Central memory CD4-positive, alpha-beta T cell (primary cell): ENCODE data around the gene BRSK2.
"Not testable (repeated sequence)": the region's sequence is repeated elsewhere in the genome, so short reads cannot be mapped to it uniquely, and the experiment has no call there.

Source experiments
- DNase-seq: peaks from one replicate; pipeline ENCODE4 v3.0.0; 2022

BRSK2 gene

DNA sequence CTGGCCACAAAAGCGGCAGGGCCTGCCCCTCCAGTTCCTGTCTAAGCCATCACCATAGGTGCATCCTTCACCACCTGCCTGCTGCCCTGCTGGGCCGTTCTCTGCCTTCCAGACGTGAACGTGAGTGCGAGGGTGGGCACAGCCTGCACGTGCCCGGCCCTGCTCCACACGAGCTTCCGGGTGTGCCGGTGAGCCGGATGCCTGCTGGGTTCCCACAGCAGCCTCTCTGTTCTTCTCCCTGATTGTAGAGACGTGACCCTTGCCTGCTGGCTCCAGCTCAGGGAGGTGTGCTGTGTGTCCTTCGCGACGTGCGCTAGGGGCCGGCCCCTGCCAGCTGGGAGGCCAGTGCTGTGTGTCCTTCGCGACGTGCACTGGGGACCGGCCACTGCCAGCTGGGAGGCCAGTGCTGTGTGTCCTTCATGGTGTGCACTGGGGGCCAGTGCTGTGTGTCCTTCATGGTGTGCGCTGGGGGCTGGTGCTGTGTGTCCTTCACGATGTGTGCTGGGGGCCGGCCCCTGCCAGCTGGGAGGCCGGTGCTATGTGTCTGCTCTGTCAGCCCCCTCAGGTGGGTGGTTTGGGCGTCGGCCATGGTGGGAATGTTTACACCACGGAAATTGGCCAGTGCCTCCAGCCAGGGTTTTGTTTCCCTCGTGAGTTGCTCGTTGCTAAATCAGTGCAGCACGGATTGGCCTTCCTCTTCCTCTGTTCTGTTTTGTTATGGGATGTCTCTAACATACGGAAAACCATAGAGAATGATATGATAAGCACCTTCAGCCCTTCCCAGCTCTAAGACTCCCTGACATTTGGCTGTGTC is 35.4 kb upstream of the BRSK2 start:
- DNase-seq: no peak

DNA sequence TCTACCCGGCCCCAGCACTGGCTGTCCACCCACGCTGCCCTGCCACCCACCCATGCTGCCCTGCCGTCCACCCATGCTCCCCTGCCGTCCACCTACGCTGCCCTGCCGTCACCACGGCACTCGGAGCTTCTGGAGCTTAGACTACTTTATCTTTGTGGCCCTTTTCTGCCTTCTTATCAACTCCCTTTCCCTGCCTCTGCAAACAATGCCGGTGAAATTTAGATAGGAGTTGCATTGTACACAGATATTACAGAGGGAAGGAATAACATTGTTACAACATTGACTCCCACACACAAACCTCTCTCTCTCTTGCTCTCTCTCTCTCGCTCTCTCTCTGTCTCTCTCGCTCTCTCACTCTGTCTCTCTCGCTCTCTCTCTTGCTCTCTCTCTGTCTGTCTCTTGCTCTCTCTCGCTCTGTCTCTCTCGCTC is 33.7 kb upstream of the BRSK2 start:
- no peak for DNase-seq

DNA sequence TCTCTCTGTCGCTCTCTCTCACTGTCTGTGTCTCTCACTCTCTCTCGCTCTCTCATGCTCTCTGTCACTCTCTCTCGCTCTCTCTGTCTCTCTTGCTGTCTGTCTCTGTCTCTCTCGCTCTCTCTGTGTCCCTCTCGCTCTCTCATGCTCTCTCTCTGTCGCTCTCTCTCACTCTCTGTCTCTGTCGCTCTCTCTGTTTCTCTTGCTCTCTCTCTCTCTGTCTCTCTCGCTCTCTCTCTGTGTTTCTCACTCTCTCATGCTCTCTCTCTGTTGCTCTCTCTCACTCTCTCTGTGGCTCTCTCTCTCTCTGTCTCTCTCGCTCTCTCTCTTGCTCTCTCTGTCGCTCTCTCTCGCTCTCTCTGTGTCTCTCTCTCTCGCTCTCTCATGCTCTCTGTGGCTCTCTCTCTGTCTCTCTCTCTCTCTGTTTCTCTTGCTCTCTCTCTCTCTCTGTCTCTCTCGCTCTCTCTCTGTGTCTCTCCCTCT is 33.2 kb upstream of the BRSK2 start:
- DNase-seq: no peak

DNA sequence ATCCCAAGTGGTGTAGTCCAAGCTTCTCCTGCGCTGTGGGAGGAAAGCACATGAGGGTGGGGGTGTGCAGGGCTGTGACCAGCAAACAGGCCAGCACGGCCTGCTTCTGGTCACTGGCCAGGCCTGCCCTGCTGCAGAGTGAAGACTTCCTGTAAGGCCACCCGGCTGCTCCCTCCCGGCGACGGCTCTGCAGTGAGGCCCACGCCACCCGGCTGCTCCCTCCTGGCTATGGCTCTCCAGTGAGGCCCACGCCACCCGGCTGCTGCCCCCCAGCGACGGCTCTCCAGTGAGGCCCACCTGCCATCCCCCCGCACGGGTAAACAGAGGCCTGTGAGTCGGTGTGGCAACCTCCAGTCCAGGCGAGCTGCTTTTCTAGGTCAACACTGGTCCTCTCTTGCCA is 31.4 kb upstream of the BRSK2 start:
- no peak for DNase-seq

DNA sequence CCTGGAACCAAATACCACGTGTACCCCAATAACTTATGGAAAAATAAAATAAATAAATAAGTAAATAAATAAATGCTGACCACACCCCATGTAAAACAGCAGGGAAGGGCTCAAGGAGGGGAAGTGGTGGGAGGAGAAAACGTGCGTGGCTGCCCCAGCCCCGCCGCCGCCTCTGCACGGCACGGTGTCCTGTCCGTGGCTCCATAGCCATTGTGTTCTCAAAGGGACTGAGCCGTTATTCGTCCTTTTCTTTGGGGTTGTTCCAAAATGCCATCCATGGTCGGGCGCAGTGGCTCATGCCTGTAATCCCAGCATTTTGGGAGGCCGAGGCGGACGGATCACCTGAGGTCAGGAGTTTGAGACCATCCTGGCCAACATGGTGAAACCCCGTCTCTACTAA is 30.8 kb upstream of the BRSK2 start:
- DNase-seq: not testable (repeated sequence)

DNA sequence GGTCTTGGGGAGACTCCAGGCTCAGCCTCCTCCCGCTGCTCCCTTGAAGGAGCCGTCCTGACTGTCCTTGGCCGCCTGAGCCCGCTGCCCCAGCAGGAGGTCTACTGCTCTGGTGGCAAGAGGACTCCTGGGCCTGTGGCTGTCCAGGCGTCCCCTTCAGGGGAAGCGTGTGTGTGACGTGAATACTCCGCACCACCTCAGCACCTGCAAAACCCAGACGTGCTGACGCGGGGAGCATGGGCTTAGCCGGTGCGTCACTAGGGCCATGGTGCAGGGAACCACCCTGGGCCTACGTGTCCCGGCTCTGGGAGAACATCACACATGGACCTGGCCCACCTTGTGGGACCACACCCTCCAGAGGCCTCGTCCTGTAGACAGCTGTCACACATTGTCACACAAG is 30.2 kb upstream of the BRSK2 start:
- DNase-seq: no peak

DNA sequence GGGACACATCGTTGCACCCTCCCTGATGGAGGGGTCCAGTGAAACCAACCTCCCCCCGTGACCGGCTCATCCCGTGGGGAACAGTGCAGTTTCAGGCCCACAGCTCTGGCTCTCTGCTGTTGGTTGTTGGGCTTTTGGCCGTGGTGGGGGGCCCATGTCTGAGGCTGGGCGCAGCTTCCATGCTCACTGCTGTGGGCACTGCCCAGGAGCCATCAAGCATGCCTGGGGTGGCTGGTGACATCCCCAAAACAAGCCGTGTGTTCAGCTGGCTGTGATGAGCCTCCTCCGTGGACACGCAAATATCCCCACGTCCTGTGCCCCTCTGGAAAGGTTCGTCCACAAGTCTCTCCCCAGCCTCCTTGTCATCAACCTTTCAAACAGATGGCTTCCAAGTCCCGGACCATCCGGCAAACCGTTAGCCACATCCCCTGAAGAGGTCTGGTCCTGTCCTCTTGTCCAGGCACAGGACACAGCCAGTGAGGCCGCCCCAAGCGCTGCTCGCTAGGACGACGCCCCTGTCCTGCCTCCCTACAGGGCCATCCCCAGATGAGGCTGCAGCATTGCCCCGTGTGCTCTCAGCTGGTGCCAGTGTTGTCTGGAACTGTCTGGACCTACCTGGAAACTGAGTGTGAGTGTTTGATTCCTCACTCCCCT is 29.4 kb upstream of the BRSK2 start:
- no peak for DNase-seq

DNA sequence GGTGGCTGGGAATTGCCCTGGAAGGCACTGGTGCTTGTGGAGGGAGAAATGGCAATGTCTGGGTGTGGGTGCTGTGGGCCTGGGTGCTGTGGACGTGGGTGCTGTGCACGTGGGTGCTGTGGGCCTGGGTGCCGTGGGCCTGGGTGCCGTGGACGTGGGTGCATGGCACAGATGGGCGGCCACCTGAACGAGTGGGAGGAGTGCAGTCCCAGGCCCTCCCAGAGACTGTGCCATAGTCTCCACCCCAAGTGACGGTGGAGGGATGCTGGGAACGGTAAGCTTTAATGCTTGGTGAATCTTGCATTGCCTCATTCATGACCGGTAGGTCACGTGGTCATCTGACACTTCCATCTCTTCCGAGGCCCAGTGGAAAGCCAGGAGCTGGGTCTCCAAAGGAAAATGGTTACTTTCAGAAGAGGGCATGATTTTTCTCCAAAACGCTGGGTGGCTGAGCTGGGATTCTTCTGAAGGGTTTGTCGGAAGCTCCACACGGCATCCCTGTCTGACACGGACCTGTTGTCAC is 28.8 kb upstream of the BRSK2 start:
- no peak for DNase-seq

DNA sequence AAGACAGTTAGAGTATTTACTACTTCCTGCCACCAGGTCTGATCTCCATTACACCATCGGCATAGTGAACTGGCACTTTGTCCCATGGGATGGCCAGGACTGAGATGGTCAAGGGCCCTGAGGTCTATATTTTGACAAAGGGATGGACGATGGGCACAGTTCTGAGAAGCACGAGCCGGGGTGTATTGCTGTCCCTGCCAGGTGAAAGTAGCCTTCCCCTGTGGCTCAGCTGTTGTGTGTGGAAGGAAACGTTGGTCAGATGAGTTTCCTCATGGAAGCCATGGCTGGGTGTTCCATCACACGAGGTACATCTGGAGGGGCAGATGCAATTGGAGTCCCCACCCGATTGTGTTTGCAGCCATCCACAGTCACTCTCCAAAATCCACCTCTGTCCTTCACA is 27.9 kb upstream of the BRSK2 start:
- no peak for DNase-seq

DNA sequence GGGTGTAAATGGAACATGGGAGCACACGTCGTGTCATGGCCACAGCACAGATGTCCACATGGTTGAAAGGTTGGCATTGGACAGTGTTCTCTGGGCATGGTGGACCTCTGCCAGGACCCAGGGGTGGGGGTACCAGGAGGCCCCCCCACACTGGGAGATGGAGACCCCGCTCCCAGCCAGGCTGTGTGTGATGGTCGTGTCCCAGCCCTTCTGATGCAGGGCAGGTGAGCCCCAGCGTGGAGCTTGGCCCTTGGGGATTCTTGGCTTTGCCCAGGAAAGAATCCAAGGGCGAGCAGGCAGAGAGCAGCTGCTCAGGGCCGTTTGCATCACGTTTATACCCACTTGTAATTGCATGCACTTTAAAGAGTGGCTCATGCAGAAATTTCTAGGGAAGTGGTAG is 22.0 kb upstream of the BRSK2 start:
- DNase-seq: no peak

DNA sequence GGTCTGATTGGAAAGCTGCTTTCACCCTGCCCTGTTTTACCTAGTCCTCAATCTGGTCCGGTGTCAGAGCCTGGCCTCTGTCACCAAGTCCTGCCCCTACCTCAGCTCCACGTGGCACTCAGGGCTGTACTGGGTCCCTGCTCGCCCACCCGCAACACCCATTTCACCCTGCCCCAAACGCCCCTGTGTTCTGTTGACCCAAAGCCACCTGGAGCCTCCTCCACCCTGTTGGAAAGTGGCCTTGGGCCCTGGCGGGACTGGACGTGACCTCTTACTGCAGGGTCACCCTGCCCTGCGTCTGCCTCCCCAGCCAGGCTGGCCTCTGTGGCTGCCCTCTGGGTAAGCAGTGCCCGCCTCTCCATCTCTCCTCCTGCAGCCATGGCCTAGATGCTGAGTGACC is 21.5 kb upstream of the BRSK2 start:
- DNase-seq: no peak

DNA sequence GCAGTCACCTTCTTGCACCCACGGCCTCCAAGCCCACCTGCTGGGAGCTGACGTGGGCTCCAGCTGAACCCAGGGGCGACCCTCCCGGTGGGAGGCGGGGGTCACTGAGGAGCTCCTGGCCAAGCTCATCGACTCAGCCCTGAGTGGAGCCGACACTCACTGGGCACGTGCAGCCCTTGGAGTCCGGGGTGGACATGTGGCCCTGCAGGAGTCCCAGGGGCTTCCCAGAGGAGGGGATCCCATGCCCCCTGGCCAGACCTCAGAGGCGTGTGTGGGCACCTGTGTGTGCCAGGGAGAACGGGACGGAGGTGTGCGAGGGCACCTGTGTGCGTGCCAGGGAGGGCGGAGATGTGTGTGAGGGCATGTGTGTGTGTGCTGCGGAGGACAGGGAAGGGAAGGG is 20.8 kb upstream of the BRSK2 start:
- DNase-seq: no peak

DNA sequence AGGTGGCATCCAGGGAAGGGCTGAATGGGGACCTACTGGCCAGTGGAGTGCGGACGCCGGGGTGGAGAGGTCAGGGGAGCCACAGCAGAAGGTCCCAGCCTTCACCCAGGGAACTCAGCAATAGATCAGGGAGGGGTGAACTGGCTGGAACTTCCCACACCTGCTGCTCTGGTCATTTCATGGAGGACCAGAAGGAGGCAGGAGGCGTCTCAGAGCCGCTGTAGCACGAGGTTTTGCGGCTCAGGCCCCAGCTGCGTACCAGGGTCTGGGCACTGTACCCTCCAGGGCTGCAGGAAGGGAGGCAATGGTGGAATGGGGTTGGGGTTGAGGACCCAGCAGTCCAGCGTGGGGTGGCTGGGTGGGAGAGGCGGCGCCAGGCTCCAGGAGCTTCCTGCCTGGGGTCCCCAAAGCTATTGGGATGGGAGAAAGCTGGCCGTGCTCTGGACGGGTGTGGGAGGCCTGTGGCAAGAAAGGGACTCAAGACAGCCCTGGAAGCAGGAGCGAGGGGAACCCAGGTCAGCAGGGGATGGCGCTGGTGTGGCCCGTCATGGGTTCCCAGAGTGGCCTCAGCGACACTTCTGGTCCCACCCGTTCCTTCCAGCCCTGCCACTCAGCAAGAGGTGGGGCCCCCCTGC is 20.2 kb upstream of the BRSK2 start:
- DNase-seq: no peak

DNA sequence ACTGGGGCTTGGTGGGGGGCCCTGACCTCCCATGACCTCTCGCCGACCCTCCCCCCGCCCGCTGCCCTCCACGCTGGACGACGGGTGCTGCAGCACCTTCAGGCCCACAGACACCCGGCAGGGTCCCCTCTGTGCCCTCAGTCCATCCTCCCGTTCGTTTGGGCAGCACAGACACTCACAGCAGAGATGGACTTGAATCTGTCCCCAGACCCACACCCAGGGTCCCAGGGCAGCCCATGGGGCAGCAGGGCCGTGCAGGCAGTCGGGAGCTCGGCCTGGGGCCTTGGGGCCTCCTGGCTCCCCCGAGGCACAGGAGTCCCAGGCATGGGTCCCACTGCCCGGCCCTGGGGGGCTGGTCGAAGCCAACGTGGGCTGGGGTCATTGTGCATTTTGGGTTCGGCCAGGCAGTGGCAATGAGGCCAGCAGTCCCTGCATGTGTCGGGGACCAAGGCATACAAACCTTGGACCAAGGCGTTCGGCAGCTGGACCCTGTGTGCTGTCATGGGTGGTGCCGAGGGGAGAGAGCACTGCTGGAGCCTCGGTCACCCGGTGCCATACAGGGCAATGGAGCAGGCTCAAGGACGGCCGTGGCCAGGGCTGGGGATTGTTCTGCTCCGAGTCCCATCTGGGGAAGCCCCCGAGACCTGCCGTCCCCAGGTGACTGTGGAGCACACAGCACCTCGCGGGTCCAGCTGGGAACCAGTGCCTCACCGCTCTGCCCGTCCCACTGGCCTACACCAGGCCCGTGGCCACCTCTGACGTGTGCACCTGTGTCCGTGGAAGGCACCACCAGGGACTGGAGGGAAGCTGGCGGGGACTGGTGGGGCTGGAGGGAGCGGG is 19.3 kb upstream of the BRSK2 start:
- DNase-seq: no peak

DNA sequence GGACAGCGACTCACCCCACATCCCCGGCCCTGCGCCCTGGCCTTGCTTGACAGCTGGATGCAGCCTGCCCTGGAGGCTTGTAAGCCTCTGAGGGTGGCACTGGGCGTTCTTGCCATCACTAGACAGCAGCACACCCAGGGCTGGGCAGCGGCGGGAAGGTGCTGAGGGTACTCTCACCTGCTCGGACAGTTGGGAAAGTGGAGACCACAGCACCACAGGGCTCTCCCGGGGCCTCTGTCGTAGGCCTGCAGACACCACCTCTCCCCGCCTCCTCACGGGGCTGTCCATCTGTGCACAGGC is 18.8 kb upstream of the BRSK2 start:
- no peak for DNase-seq

DNA sequence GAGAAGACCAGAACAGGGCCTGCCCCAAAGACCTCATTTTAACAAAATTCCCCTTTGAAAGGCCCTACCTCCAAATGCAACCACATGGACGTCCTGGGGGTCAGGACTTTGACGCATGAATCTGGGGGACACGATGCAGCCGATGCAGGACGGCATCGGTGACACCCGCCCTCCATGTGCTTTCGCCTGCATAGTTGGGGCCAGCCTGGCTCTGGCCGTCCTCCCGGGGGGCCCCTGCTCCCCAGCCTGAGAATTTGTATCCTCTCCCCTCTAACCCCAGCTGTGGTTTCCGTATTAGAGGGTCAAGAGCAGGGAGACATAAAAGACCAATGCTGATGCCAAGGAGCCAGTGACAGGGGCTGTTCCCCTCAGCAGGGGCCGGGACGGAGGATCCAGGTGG is 18.4 kb upstream of the BRSK2 start:
- DNase-seq: no peak

DNA sequence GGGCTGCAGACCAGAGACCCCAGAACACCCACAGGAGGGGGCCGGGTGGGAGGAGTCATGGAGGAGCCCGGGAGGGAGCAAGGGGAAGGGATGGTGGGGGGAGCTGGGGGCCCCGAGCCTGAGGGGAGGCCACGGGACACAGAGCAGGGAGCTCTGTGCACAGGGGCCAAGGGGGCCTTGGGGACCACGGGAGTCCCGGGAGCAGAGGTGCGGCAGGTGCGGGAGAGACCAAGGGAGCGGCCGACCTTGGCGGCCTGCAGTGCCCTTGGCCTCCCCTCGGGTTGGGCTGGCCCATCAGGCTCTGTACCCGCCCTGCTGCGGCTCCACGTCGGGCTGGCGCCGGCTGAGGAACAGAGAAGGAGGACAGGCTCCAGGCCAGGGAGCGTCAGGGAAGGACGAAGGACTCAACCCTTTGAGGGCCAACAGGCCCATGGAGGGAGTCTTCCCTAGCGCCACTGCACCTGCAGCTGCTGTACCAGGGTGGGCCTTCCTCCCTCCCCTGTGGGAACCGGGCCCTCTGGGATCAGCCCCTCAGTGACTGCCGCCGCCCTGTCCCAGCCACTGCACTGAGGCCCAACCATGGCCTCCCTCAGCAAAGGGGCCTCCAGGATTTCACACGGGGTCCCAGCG is 17.8 kb upstream of the BRSK2 start:
- DNase-seq: no peak

DNA sequence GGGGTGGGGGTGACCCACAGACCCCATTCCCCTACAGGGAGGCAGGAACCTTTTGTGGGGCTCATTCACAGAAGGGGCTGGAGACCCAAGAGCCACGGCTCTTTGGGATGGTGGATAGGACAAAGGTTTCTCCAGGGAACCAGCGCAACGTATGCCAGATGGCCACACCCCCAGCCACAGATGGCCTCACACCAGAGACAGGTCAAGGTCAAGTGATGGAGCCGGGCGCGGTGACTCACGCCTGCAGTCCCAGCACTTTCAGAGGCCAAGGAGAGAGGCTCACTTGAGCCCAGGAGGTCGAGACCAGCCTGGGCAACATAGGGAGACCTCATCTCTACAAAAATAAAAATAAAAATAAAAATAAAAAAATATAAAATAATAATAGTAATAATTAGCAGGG is 17.1 kb upstream of the BRSK2 start:
- DNase-seq: no peak

DNA sequence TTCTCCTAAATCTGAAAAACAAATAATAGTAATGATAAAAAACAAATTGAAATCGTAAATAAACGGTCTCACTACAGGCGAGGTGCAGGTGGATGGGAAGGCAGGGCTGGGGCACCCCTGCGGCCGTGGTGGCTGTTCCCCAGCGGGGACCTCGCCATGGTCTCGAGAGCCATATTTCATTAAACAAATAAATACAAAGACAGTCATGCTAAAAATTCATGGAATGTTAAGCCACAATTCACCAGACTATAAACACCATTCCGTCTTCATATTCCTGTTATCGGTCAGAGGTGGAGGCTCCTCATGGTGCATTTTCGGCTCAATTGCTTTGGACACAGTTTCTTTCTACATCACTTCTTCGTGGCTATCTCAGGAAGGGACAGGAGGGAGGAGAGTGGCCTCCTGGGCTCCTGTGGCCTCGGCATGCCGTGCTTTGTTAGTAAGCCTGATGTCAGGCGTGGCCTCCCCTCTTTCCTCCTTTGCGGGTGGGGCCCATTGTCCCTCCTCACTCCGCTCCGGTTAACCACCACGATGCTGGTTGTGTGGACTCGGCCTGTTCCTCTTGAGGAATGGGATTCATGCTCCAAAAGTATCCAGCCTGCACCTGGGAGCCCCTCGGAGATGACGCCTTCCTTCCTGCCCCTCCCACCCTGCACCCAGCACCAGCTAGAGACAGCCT is 16.1 kb upstream of the BRSK2 start:
- no peak for DNase-seq

DNA sequence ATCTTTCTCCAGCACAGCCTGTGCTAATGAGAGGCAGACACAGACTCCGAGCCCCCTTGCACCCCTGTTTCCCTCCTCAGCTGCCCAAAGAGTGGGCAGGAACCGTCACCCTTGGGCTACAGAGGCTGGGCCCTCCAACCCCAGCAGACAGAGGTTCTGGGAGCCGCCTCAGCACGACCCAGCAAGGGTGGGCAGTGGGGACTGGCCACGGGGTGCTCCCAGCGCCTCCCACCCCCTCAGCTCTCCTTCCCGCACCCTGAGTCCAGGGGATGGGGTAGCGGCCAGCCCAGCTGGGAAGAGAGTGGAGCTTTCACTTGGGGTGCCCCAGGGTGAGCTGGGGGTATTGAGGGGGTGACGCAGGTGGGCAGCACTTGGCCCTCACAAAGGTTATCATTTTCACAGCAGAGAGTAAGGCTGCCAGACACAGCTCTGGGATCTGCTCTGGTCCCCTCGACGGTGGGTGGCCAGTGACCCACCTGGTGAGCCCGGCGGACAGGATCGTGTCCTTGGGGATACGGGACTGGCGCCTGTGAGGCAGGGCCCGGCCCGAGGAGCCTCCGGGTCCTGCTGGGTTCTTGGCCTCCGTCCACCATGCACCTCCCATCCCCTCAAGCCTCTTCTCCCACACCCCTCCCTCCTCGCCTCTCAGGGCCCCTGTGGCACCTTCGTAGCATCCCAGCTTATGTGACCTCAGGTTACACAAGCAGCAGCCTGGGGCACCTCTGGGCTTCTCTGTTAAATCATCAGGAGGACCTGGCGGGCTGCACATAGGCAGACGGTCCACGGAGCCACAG is 14.4 kb upstream of the BRSK2 start:
- DNase-seq: no peak

DNA sequence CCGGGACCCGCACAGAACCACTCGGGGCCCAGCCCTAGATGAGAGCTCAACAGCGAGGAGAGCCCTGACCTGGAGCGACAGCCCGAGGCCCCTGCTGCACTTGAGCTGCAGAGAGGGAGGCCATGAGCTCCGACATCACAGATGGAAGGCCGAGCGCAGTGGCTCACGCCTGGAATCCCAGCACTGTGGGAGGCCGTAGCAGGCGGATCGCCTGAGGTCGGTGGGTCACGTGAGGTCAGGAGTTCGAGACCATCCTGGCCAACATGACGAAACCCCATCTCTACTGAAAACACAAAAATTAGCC is 13.8 kb upstream of the BRSK2 start:
- DNase-seq: no peak
